Measurements from ENCODE around the gene CRISPLD2.
"Not testable (repeated sequence)": the region's sequence is repeated elsewhere in the genome, so short reads cannot be mapped to it uniquely, and the experiment has no call there.

Gene CRISPLD2

GRCh38 chr16:84860383-84860782, 40.6 kb downstream of the CRISPLD2 start:
- no peak for DNase-seq (ENCODE audit: low read depth)

GRCh38 chr16:84861671-84862070, 41.9 kb downstream of the CRISPLD2 start:
- no peak for DNase-seq (ENCODE audit: low read depth)

- no peak for DNase-seq (ENCODE audit: low read depth)
These were observed 43.2 kb downstream of the CRISPLD2 start for GRCh38 chr16:84862804-84863480.

- DNase-seq (ENCODE audit: low read depth) = no peak
These were observed 43.7 kb downstream of the CRISPLD2 start for GRCh38 chr16:84863481-84863814.

GRCh38 chr16:84864326-84864955, 44.7 kb downstream of the CRISPLD2 start:
- no peak for DNase-seq (ENCODE audit: low read depth)

- DNase-seq (ENCODE audit: low read depth) = no peak
These were observed 47.9 kb downstream of the CRISPLD2 start for GRCh38 chr16:84867696-84868095.

- no peak for DNase-seq (ENCODE audit: low read depth)
These were observed 48.5 kb downstream of the CRISPLD2 start for GRCh38 chr16:84868328-84868727.

- no peak for DNase-seq (ENCODE audit: low read depth)
These were observed 49.2 kb downstream of the CRISPLD2 start for GRCh38 chr16:84868829-84869472.

GRCh38 chr16:84869473-84869845, 49.7 kb downstream of the CRISPLD2 start:
- no peak for DNase-seq (ENCODE audit: low read depth)

GRCh38 chr16:84872971-84873370, 53.2 kb downstream of the CRISPLD2 start:
- DNase-seq (ENCODE audit: low read depth) = not testable (repeated sequence)

- peak; percentile 27 for DNase-seq (ENCODE audit: low read depth)
These were observed 54.2 kb downstream of the CRISPLD2 start for GRCh38 chr16:84874004-84874435.

- peak; percentile 65 for DNase-seq (ENCODE audit: low read depth)
These were observed 54.8 kb downstream of the CRISPLD2 start for GRCh38 chr16:84874553-84874952.

GRCh38 chr16:84874983-84875382, 55.2 kb downstream of the CRISPLD2 start:
- peak; percentile 39 for DNase-seq (ENCODE audit: low read depth)

GRCh38 chr16:84875846-84876245, 56.1 kb downstream of the CRISPLD2 start:
- DNase-seq (ENCODE audit: low read depth) = no peak

GRCh38 chr16:84876873-84877606, 57.3 kb downstream of the CRISPLD2 start:
- DNase-seq (ENCODE audit: low read depth) = no peak

GRCh38 chr16:84878770-84879169, 59.0 kb downstream of the CRISPLD2 start:
- DNase-seq (ENCODE audit: low read depth) = no peak

GRCh38 chr16:84879569-84880487, 60.0 kb downstream of the CRISPLD2 start:
- DNase-seq (ENCODE audit: low read depth) = no peak

GRCh38 chr16:84881702-84882521, 62.1 kb downstream of the CRISPLD2 start:
- peak; percentile 98 for DNase-seq (ENCODE audit: low read depth)

GRCh38 chr16:84883301-84883700, 63.5 kb downstream of the CRISPLD2 start:
- peak; percentile 49 for DNase-seq (ENCODE audit: low read depth)

GRCh38 chr16:84884246-84884595, 64.4 kb downstream of the CRISPLD2 start:
- no peak for DNase-seq (ENCODE audit: low read depth)
